SK-N-MC (cell line): ENCODE results near the gene CSNK1D.

Experiments used
- EZH2 ChIP-seq: fragments of 200-600 bp; sonication (generic); IDR thresholded peaks from one replicate; pipeline ENCODE4 v1.6.1; 2017; ENCODE audit warnings: antibody characterized with exemption
- FOXP2 ChIP-seq: optimal IDR thresholded peaks from 2 replicates; pipeline ENCODE3; 2011; ENCODE audit warnings: mild to moderate bottlenecking, moderate library complexity; ENCODE audit not compliant: insufficient read depth; ENCODE audit errors: extremely low read length, control extremely low read depth
- POLR2AphosphoS5 ChIP-seq: IDR thresholded peaks from 2 replicates; pipeline ENCODE4 v1.6.1; 2012; ENCODE audit warnings: mild to moderate bottlenecking, low read depth, low read length, borderline replicate concordance

GRCh38 chr17:82314012-82314726 is 40.7 kb upstream of the CSNK1D start:
- no peak for TF ChIP-seq EZH2
- no peak for TF ChIP-seq POLR2AphosphoS5
- TF ChIP-seq FOXP2, result no peak
